HFF-Myc (cell line): ENCODE measurements around the gene CTSV.
"Not testable (repeated sequence)": the region's sequence is repeated elsewhere in the genome, so short reads cannot be mapped to it uniquely, and the experiment has no call there.

ENCODE experiments used
- DNase-seq: peaks from one replicate; pipeline ENCODE4 v3.0.0-alpha.2; 2011; ENCODE audit warnings: low read depth; ENCODE audit errors: extremely low read depth
- H3K4me3 ChIP-seq: replicated peaks from 2 replicates; pipeline ENCODE4 v1.5.1; 2011; ENCODE audit warnings: low read depth, mild to moderate bottlenecking, control low read depth, low read length
- TF ChIP-seq, protein P1 (sequence below): IDR thresholded peaks from 2 replicates; pipeline ENCODE4 v1.5.1; 2012; ENCODE audit warnings: mild to moderate bottlenecking, low read depth, low read length, control low read depth; ENCODE audit errors: missing control alignments

Gene CTSV

DNA sequence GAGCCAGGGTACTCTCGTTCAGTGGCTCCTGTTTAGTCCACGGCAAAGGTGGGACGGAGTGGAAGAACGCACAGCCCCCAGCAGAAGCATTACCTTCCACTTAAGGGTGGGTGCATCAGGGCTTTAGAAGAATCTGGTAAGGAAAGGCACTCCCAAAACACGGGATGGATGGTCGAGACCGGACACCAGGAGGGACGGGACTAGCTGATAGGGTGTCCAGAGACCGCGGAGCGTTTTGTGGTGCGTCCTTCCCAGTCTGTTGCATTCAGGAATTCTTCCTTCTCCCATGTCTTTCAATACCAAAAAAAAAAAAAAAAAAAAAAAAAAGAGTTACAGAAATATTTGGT lies 545 bp upstream of the CTSV start:
- peak overlapping the region; percentile 45 for H3K4me3 ChIP-seq
- DNase-seq, result no peak
- TF ChIP-seq, protein P1, sequence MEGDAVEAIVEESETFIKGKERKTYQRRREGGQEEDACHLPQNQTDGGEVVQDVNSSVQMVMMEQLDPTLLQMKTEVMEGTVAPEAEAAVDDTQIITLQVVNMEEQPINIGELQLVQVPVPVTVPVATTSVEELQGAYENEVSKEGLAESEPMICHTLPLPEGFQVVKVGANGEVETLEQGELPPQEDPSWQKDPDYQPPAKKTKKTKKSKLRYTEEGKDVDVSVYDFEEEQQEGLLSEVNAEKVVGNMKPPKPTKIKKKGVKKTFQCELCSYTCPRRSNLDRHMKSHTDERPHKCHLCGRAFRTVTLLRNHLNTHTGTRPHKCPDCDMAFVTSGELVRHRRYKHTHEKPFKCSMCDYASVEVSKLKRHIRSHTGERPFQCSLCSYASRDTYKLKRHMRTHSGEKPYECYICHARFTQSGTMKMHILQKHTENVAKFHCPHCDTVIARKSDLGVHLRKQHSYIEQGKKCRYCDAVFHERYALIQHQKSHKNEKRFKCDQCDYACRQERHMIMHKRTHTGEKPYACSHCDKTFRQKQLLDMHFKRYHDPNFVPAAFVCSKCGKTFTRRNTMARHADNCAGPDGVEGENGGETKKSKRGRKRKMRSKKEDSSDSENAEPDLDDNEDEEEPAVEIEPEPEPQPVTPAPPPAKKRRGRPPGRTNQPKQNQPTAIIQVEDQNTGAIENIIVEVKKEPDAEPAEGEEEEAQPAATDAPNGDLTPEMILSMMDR, result no peak

DNA sequence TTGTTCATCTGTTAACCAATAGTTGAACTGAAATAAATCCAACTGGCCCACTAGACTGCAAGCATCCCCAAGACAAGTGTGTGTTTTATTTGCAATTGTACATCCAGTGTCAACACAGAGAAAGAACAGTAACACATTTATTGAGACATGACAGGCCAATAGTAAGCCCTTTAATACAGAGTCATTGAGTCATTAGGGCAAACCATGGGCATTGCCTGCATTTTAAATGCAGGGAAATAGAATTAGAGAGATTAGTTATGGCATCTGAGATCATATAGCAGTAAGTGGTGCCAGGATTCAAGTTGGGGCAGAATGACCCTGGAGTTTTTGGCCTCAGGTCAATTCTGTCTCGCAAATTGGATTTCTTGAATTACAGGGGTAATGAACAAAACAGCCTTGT lies 15.4 kb downstream of the CTSV start:
- not testable (repeated sequence) for DNase-seq, H3K4me3 ChIP-seq

DNA sequence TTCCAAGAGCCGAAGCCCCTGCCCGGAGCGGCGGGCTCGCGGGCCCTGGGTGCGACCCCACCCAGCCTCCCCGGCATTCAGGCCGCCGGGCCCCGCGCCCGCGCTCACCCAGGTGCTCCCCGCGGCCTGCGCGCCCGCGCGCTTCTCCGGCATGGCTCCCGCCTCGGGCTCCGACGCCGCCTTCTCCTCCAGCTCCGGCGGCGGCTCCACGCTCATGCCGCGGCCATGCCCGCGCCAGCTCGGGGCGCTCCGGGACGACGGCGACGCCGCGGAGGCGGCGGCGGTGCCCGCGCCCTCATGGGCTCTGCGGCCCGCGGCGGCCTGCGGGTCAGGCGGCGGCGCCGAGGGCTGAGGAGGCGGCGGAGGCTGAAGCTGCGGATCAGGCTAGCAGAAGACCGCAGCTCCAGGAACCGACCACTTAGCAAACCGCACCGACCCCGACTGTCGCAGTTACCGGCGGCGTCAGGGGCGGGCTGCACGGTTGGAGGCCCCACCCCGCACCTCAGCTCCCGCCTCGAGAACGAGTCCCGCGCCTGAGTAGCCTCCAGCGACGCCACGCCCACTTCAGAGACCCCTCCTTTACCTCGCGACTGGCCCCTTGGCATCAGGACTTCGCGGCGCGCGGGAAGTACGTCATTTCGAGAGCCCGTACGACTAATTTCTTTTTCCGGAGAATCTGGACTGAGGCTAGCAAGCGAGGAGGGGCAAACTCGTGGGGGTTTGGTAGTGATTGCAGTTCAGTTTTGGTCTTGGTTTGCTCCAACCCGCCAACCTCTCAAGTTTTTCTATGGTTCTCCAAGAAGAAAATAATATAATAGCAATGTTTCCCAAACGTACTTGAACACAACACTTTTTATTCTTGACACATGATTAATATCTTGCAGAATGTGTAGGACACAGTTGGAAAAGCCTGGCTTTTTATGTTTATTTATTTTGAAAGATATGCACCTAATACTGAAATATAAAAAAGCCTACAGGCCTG lies 25.5 kb downstream of the CTSV start:
- peak overlapping the region; percentile 48 for H3K4me3 ChIP-seq
- DNase-seq, result peak; percentile 19

DNA sequence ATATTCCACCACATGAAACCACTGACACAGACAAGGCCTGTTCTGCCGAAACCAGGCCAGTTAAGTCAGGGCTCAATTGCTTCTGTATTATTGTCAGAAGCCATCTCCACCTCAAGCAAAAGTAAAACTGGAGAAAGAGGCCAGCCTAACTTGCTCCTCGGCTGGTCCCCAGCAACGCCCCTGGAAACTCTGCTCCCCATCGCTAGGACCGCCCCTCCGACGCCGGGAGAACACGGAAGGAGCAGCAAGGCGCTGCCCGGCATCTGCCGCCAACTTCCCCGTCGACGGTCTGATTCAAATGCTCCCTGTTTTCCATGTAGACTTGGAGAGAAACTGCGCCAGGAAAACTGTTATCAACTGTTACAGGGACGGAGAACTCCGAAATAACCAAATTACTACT lies 26.3 kb downstream of the CTSV start:
- DNase-seq, result not testable (repeated sequence)
- H3K4me3 ChIP-seq, result peak overlapping the region; percentile 48

DNA sequence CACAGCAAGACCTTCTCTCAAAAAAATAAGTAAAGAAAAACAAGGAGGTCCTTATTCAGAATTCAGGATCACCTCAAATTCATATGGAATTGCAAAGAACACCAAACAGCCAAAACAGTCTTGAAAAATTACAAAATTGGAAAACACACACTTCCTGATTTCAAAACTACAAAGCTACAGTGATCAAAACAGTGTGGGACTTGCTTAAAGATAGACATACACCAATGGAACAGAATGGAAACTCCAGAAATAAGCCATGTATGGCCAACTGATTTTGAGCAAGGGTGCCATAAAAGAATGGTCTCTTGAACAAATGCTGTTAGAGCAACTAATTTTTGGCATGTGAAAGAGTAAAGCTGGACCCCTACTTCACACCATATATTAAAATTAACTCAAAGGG lies 36.7 kb downstream of the CTSV start:
- H3K4me3 ChIP-seq, DNase-seq: not testable (repeated sequence)

DNA sequence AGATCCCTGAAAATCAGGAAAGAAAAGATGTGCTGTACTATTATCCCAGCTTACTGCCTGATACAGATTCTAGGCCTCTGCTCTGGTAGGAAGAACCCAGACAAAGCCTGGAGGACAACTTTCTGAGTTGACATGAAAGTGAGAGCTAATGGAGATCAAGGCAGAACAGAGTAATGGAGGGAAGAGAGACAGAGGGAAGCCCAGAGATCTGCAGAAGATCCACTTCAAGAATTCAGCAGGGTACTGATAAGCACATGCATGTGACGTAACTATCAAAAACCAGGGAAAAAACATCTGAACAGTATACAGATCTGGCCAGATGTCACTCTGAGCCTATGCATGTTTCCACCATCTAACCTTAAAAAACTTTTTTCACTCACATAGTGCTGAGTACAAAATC lies 37.6 kb downstream of the CTSV start:
- DNase-seq, H3K4me3 ChIP-seq: not testable (repeated sequence)

DNA sequence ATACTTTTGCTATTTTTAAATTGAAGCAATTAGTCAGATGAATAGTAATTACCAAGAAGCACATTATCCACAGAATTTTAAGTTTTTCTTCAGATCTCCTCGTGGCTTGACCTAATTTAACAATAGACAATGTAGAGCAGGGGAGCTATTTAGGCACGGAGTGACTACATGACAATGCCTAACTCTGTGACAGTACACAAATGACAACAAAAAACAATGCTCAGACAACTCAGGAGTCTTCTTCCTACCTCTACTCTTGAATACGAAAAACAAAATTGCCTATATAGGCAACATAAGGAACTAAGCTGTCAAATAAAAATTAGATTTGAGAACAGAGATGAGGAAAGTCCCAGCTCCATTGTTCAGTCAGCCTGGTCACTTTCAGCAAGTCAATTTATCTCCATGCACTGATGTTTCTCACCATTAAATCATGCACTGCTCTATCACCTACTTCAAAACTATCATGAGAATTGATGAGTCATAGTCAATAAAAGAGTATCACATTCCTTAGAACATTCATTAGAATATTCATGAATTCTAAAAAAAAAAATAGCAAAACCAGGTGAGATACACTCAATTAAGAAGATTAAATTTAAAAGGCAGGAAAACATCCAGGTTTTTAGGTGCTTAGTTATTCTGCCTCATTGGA lies 38.7 kb downstream of the CTSV start:
- DNase-seq, H3K4me3 ChIP-seq: not testable (repeated sequence)

DNA sequence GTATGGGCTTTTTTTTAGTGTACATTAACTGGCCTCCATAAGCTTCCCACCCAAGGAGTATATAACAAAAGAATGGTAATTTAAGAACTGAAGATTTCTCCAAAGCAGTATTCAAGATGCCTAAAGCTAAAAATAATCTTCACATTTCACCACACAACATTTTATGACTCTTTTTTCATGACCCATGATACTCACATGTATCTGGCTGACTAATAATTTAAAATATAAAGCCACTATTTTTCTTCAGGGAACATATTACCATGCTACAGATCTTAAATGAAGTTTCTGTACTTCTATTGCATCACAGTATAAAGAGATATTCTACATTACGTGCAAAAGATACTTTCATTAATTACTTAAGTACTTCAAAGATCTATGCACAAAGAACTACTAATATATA lies 39.2 kb downstream of the CTSV start:
- not testable (repeated sequence) for H3K4me3 ChIP-seq, DNase-seq

DNA sequence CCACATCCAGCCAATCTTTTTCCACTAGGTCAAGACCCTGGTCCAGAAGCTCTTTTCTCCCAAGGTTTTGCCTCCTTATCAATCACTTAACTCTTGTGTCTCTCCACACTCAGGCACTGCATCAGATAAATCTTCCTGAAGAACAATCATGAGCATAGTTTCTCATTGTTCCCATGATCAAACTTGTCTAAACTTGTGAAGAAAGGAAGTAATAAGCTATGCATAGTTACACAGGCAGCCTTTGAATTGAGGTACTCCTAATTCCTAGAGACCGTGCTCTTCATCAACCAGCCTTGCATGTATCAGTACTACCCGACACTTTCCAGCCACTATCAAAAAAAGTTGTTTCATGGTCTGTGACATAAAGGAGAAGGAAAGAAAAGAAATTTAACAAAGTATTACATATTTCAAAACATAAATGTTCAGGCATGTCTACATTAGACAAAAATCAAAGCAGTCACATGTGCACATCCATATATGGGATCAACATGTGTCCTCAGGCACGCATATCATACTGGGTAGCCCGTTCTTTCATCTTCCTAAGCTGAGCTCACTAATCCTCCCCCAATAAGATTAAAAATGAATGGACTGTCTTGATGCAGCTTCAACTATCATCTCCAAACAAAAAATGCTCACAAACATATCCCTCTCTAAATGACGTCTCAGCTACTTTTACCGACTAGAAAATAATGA lies 41.8 kb downstream of the CTSV start:
- DNase-seq, H3K4me3 ChIP-seq: not testable (repeated sequence)

DNA sequence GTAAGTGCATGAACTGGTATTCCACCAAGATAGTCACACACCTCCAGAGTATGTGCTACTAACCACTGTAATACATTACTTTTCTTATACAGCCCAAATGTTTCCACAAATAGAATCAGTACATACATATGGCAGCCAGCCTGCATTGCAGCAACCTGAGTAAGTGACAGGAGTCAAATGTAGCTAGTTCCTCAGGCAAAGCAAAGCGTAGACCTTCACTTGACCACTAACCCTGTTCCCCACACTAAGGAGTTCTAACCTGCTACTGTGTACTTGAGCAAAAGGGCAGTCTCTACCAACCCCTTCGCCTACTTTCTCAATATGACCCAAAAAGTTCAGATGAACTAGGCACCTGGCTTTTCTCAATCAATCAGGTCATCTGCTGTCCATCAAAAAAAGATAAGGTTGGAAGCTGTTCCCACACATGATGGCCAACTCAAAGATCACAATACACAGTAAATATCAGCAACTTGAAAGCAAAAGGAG lies 44.4 kb downstream of the CTSV start:
- not testable (repeated sequence) for DNase-seq, H3K4me3 ChIP-seq

DNA sequence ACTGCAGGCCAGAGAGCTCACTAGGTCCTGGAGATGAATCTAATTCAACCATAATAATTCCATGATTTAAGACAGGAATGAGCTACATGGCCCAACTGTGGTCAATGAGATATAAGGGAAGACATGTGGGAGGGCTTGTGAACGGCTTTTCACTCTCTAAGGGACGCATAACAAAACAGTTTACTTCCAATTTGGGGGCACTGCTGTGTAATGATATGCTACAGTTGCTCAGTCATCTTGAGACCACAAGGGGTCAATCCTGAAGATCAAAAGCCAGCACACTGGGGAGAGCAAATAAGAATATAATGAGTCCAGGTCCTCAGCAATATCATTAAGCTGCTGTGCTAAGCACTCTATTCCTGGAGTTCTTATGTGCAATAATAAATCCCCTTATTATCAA lies 46.6 kb downstream of the CTSV start:
- DNase-seq, H3K4me3 ChIP-seq: not testable (repeated sequence)

DNA sequence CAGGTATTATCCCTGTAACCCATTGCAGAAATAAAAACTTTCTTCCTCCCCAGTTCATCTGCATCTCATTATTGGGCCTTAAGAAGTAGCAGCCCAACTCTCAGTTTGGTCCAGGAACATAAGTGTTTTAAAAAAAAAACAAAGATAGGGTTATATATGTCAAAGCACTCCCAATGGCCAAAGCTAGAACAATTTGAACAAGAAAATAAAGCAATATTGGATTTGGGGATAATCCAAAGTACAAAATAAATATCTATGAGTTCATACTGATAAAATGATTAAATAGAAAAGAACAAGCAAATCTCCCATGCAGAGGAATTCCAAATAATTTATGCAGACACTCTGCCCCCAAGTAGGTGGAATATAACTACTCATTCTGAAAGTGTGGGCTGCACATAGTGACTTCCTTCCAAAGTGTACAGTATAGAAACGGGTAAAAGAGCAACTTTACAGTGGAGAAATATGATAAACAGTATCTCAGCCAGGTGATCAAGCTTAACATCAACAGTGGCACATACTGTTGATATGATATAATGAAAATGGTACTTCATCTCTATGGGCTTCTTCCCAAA lies 49.1 kb downstream of the CTSV start:
- not testable (repeated sequence) for DNase-seq, H3K4me3 ChIP-seq

DNA sequence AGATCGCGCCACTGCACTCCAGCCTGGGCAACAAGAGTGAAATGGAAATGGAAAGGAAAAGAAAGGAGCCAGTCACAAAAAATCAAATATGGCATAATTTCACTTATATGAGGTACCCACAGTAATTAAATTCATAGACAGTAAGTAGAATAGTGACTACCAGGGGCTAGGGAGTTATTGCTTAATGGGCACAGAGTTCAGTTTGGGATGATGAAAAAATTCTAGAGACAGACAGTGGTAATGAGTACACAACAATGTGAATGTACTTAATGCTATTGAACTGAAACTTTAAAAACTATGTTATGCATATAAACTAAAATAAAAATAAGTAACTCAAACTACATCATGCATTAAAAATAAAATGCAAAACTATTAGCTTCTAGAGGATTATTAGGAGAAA lies 54.1 kb downstream of the CTSV start:
- not testable (repeated sequence) for DNase-seq

DNA sequence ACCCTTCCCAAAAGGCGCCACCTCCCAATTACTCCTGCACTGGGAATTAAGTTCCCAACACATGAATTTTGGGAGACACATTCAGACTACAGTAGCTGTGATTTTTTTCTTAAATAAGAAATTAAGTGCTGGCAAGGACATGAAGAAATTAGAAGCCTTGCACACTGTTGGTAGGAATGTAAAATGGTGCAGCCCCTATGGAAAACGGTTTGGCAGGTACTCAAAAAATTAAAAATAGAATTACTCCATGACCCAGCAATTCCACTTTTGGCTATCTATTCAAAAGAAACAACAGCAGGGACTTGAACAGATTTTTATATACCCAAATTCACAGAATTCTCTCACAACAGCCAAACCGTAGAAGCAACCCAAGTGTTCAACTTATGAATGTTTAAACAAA lies 54.8 kb downstream of the CTSV start:
- not testable (repeated sequence) for H3K4me3 ChIP-seq, DNase-seq

More for the DNA sequence above, 54.1 kb downstream of the CTSV start:
- H3K4me3 ChIP-seq, result not testable (repeated sequence)

DNA sequence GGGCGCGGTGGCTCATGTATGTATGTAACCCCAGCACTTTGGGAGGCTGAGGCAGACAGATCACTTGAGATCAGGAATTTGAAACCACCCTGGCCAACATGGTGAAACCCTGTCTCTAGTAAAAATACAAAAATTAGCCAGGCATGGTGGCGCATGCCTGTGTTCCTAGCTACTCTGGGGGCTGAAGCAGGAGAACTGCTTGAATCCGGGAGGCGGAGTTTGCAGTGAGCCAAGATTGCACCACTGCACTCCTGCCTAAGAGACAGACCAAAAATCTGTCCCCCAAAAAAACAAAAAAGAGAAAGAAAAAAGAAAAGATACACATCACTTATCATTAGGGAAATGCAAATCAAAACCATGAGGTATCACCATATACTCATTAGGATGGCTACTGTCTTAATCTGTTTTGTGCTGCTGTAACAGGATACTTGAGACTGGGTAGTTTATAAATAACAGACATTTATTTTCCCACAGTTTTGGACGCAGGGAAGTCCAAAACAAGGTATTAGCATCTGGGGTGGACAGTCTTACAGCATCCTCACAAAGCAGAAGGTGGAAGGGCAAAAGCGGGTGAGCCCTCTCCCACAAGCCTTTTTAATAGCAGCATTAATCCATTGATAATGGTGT lies 55.3 kb downstream of the CTSV start:
- DNase-seq, H3K4me3 ChIP-seq: not testable (repeated sequence)
